ENCODE measurements around the gene MAML2.

Gene MAML2

GRCh38 chr11:96280444-96280843 lies 62.6 kb downstream of the MAML2 start:
- no peak for TF ChIP-seq GATA2 (IDR thresholded peaks at IDR 0.05; ENCODE audit: low read depth, low read length)
- TF ChIP-seq GATA3 (IDR thresholded peaks at IDR 0.05; ENCODE audit: low read depth, low read length) = no peak

DNA sequence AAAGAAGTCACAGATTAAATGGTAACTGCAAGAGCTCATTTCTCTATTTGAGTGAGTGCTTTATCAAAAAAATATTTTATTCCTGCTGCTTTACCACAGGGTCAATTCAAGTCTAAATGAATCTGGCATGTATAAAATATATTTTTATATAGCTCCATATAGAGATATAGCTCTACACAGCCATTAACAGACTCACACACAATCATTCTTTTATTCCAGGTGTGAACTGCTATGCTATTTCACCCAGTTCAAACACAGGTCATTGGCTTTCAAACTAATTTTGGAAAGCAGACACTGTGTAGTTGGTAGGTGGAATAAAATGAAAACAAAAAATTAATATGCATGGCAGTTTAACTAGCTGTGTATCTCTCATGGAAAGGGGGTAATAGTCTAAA lies 63.1 kb downstream of the MAML2 start:
- TF ChIP-seq GATA3 (IDR thresholded peaks at IDR 0.05; ENCODE audit: low read depth, low read length) (no peak), GATA2 (IDR thresholded peaks at IDR 0.05; ENCODE audit: low read depth, low read length) (no peak)

DNA sequence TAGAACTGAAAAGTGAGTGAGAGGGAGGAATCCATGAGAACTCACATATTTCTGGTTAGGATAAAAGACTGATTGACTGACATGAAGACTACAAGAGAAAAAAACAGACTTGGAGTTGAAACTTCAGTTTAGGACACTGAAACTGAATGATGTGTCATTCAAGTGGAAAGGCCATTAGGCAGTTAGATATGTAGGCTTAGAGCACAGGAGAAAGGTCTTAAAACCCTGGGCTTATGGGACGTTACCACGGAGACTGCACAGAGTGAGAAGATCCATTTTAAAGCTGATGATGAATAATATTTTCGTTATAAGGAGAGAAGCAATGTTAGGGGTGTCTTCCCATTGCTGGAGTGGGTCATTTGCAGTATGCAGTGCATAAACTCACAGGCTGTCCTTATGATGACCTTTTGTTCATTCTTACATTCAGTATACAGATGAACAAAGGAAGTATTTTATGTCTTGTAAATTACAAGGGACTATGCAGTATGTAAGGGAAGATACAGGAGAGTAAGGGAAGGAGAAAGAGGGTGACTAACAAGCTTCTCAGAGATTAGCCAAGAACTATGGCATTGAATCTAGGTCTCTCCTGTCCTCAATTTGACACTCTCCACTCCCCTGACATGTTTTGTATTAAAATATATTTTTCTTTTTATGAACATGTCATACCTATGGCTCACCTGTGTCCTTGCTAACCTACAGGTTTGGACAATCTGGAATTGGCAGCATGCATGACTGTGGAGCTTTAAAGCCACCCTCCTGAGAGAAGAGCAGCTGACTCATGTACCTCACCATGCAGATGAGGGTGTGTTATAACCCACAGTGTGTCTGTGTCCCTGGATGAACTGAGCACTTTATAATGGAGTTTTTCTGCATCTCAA lies 63.7 kb downstream of the MAML2 start:
- no peak for TF ChIP-seq GATA3 (IDR thresholded peaks at IDR 0.05; ENCODE audit: low read depth, low read length)
- TF ChIP-seq GATA2 (IDR thresholded peaks at IDR 0.05; ENCODE audit: low read depth, low read length) = no peak

- TF ChIP-seq GATA2 (IDR thresholded peaks at IDR 0.05; ENCODE audit: low read depth, low read length) (no peak), GATA3 (IDR thresholded peaks at IDR 0.05; ENCODE audit: low read depth, low read length) (no peak)
These were observed 64.7 kb downstream of the MAML2 start for GRCh38 chr11:96278039-96278897.

GRCh38 chr11:96277696-96278038 lies 65.3 kb downstream of the MAML2 start:
- no peak for TF ChIP-seq GATA2 (IDR thresholded peaks at IDR 0.05; ENCODE audit: low read depth, low read length)
- no peak for TF ChIP-seq GATA3 (IDR thresholded peaks at IDR 0.05; ENCODE audit: low read depth, low read length)

DNA sequence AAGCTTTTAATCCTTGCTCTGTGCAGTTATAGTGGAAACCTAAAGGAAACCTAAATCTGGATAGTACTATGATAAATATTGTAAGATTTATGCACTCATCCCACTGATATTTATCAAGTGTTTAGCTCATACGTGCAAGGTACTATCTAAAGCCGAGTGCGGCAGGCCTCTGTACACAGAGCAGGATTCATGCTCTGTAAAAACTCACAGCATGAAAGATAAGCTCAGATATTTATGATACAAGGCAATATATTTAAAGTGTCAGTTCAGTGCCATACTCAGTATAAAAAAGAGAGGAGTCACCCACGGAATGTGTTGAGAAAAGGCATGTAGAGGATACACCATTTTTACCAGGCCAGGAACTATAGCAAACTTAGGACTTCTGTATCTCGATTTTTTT lies 66.2 kb downstream of the MAML2 start:
- no peak for TF ChIP-seq GATA2 (IDR thresholded peaks at IDR 0.05; ENCODE audit: low read depth, low read length)
- no peak for TF ChIP-seq GATA3 (IDR thresholded peaks at IDR 0.05; ENCODE audit: low read depth, low read length)

DNA sequence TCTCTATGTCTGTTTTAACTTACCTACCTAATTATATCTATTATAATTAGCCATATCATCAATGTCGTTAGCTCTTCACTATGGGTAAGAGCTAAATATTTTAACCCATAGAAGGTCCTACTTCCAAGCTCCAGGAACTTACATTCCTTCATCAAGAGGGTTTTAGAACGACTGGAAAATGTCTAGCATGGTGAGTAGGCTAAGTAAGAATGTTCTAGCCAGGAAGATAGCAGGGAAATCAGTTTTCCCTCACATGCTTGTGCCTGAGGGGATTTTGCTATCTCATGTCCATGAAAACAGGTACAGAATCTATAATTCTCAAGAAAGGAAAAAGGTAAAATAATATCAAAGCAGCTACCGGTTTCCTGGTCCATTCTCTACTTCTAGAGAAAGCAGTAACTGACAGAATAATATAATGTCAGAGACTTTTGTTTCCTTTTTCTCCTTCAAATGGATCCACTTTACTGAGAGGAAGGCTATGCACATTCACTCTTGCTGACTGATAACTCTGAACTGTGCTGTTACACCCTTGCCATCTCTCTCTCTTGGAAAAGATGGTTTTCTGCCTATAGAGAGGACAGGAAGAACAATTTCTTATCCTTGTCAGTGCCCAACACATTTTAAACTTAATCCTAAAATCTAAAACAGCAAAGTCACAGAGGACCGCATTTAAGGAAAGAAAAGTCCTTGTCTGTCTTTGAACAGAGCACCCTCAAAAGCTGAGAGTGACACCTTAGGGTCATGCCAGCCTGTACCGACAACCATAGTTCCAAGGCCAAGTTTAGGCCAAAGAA lies 67.0 kb downstream of the MAML2 start:
- no peak for TF ChIP-seq GATA2 (IDR thresholded peaks at IDR 0.05; ENCODE audit: low read depth, low read length)

- TF ChIP-seq GATA3 (IDR thresholded peaks at IDR 0.05; ENCODE audit: low read depth, low read length) (no peak), GATA2 (IDR thresholded peaks at IDR 0.05; ENCODE audit: low read depth, low read length) (no peak)
These were observed 69.5 kb downstream of the MAML2 start for GRCh38 chr11:96273507-96273906.

- TF ChIP-seq GATA3 (IDR thresholded peaks at IDR 0.05; ENCODE audit: low read depth, low read length) (no peak), GATA2 (IDR thresholded peaks at IDR 0.05; ENCODE audit: low read depth, low read length) (no peak)
These were observed 70.3 kb downstream of the MAML2 start for GRCh38 chr11:96272529-96273222.

DNA sequence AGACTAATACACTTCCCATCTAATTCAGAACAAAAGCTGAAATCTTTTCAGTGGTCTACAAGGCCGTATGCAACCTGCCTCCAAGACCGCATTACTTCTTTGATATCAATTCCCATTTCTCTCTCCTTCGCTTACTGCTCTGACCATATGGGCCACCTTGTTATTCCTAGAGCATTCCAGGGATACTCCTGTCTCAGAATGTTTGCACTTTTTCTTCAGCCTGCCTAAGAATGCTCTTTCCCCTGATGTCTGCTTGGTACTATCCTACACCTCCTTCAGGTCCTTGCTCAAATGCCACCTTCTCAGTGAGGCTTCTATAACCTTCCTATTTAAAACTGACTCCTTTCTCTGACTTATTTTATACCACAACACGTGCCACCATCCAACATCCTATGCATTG lies 71.2 kb downstream of the MAML2 start:
- TF ChIP-seq GATA3 (IDR thresholded peaks at IDR 0.05; ENCODE audit: low read depth, low read length) (no peak), GATA2 (IDR thresholded peaks at IDR 0.05; ENCODE audit: low read depth, low read length) (no peak)

GRCh38 chr11:96267496-96268032 lies 75.4 kb downstream of the MAML2 start:
- TF ChIP-seq GATA3 (IDR thresholded peaks at IDR 0.05; ENCODE audit: low read depth, low read length) (no peak), GATA2 (IDR thresholded peaks at IDR 0.05; ENCODE audit: low read depth, low read length) (no peak)

DNA sequence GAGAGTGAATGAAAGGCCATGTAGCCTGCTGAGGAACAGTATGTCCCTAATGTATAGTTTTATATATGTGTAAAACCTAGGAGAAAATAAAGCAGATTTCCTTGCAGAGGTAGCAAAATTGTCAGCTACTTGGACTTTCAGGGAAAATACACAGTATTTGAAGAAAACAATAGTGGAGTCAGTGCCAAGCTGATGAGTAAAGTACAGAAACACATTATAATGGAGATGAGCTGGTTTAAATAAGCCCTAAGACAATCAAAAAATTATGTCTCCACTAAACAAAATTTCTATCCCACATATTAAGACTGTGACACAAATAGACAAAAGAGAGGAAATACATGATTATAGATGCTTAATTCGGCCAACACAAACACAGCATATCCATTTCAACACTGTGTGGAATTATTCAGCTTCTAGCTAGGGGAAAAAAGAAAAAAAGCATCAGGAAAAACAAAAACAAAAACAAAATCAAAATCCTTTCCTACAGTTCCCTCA lies 75.9 kb downstream of the MAML2 start:
- TF ChIP-seq GATA3 (IDR thresholded peaks at IDR 0.05; ENCODE audit: low read depth, low read length) = no peak
- no peak for TF ChIP-seq GATA2 (IDR thresholded peaks at IDR 0.05; ENCODE audit: low read depth, low read length)

GRCh38 chr11:96265972-96266371 lies 77.0 kb downstream of the MAML2 start:
- TF ChIP-seq GATA3 (IDR thresholded peaks at IDR 0.05; ENCODE audit: low read depth, low read length) (no peak), GATA2 (IDR thresholded peaks at IDR 0.05; ENCODE audit: low read depth, low read length) (no peak)
